CD4-positive, alpha-beta T cell treated with Interferon gamma for 1 hour (primary cell): ENCODE results near the gene SLC25A47.
"Not testable (repeated sequence)": the region's sequence is repeated elsewhere in the genome, so short reads cannot be mapped to it uniquely, and the experiment has no call there.

Source experiments
- DNase-seq: peaks from one replicate; pipeline ENCODE4 v3.0.0-alpha.2; 2020

The SLC25A47 gene

DNA sequence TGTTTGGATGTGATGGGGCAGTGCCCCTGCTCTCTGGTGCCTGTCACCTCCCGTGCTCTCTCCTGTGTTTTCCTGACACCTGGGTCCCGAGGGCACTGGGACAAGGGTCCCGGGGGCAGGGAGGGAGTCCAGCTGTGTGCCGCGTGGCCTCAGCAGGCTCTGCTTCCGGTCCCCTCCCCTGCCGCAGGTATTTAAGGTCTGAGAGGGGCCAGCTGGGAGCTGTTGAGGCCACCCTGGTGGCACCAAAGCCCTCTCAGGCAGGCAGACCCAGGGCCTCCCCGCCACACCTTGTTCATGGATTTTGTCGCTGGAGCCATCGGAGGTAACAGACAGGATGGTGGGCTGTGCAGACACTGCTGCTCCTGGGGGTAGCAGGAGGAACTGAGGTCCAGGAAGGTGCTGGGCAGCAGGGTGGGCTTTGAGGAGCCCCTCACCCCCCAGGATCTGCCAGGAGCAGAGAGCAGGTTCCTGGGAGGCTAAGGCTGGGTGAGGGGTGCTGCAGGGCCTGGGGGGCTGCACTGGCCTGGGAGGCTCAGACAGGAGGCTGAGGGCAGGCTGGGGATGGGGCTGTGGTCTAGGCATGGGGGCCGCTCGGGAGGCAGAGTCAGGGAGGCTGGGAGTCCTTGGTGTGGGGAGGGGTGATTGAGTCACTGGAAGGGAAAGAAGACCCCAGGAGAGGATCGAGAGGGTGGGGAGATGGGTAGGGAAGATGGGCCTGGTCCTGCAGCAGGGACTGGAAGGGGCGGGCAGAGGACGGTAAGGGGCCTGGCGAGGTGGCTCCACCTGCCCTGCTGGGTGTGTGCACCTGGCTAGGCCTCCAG, at the start of gene SLC25A47:
Gene SLC25A47, plus strand, starts transcription at position 219 of the 821 bp plus-strand sequence. Its CDS starts 76 bp downstream, at position 295.
- DNase-seq, result no peak

- no peak for DNase-seq
Observed at GRCh38 chr14:100274250-100274649, 48.9 kb upstream of the SLC25A47 start.

DNA sequence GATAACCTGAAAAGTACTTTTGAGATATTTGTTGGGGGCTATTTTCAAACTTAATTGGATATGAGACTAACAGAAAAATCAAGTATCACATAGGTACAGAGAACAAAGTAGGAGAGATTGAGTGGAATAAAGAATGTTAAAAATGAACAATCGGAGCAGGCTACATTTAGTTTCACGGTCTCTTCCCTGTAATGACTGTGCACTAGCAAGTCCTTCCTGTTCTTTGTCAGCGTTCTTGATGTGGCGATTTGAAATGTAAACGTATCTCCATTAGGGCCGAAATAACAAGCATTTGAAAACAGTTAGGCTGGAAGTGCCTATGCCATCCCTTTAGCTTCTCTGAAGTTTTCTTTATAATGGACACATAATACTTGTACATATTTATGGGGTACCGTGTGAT, 47.9 kb upstream of the SLC25A47 start:
- DNase-seq, result no peak

- DNase-seq, result no peak
Observed at GRCh38 chr14:100278702-100279101, 44.4 kb upstream of the SLC25A47 start.

DNA sequence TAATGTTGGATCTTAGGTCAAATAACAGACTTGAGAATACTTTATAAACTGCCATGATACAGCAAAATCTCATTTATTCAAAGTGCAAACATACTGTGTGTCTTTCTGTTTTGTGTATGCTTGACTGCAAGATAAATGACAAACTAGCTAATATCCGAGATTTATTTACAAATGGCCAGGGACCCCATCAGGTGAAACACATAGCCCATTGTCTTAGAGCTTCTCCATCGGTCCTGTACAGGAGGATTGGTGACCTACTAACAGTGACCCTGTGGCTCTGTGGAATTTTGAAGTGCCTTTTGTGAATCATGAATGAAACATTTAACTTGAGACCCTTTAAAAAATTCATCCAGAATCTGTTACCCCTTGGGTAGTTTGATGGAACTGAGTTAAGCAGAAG, 44.0 kb upstream of the SLC25A47 start:
- no peak for DNase-seq

GRCh38 chr14:100279563-100279962, 43.6 kb upstream of the SLC25A47 start:
- no peak for DNase-seq

DNA sequence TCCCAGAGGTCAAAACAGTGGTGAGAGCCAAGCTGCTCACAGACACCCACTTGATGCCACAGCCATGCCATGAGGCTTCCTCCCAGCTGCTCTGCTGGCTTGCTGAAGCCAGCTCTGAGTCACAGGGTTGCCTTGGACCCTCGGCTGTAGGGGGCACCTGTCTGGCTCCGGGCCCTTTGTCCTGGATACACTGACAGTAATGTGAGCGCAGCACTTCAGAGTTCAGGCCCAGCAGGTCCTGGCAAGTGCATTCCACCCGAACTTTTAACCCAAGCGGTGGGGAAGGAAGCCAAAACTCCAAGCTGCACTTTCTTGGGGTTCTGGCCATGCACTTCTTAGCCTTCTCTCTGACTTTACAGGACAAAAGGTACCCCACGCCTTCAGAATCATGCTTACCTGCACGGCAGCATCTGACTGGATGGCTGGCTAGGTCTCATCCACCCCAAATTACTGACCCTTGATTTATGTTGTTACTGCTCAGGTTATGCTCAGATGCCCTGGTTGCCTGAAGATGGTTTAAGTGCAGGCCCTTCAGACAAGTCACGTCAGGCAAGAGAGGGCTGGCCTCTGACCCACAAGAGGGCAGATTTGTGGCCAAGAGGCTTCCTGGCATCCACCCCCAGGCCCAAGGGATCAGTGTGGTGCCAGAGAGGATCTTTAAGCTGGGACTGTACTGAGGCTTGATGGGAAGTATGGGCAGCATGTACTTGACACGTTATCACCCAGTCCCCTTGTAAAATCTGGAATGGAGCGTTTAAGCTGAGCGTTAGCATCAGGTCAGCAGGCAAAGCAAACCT, 41.7 kb upstream of the SLC25A47 start:
- no peak for DNase-seq

DNA sequence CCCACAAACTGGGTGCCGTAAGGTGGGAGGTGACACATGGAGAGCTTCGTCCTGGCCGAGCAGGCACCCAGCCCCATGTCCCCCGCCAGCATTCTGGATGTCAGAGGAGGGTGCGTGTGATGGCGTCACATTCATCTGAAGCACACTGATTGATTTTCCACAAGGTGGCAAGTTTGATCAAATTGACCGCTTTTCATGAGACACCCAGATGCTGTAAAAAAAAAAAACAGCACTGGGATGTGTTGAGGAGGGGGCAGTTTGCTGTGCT, 41.1 kb upstream of the SLC25A47 start:
- no peak for DNase-seq

- DNase-seq, result no peak
Observed at GRCh38 chr14:100282766-100283419, 40.2 kb upstream of the SLC25A47 start.

- not testable (repeated sequence) for DNase-seq
Observed at GRCh38 chr14:100283436-100283835, 39.7 kb upstream of the SLC25A47 start.

GRCh38 chr14:100283984-100284881, 38.9 kb upstream of the SLC25A47 start:
- DNase-seq, result no peak

DNA sequence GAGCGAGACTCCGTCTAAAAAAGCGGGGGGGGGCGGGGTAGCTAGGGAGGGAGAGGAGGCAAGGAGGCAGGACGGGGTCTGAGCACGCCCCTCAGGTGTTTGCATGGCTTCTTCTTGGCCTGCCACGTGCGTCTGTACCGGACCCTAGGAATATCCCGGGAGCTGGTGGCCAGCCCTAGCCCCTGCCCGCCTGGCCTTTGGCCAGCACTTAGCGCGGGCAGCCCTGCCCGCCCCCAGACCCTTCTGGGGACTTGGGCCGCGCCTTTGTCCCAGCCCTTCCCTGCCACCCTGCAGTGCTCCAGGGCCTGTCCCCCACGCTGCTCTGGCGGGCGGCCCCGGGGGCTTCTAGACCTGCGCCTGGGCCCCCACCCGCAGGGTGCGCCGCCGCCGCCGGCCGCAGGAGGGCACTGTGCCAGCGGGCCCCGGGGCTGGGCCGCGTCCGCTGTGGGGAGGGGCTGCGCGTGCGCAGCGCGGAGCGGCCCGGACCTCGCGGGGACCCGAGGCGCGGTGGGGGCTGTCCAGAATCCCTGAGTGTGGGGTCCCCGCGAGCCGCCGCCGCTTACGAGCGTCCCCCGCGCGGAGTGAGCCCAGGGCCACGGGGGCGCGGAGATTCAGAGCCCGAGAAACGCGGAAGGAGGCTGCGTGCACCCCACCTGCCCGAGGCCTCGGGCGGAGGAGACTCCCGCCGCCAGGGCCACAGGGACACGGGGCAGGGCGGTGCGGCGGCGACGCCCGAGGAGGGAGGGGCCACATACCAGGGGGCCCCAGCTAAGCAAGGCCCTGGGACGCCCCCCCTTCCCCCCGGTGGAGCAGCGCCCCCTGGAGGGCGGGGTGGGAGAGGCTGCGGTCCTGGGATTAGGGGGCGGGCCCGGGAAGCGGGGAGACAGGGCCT, 37.9 kb upstream of the SLC25A47 start:
- peak; percentile 76 for DNase-seq

DNA sequence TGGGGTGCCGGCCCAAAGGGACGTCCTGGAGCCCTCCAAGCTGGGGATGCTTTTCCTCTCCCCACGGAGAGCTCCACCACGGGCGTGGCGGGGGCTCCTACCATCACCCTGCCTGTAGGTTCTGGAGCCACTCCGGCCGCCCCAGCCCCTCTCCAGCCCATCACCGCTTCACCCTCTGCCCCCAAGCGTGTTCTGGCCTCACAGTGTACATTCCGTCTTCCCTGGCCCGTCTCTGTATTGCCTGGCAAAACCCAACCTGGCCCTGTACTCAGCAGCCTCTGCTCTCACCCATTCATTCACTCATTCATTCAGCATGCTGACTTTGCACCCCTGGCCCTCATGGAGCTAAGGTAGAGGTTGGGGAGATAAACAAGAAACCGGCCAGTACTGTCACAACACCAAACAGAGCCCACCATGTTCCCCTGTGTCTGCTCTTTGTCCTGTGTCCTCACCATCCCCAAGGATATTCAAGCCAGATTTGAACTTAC, 37.2 kb upstream of the SLC25A47 start:
- no peak for DNase-seq

- DNase-seq, result no peak
Observed at GRCh38 chr14:100286484-100287191, 36.5 kb upstream of the SLC25A47 start.

DNA sequence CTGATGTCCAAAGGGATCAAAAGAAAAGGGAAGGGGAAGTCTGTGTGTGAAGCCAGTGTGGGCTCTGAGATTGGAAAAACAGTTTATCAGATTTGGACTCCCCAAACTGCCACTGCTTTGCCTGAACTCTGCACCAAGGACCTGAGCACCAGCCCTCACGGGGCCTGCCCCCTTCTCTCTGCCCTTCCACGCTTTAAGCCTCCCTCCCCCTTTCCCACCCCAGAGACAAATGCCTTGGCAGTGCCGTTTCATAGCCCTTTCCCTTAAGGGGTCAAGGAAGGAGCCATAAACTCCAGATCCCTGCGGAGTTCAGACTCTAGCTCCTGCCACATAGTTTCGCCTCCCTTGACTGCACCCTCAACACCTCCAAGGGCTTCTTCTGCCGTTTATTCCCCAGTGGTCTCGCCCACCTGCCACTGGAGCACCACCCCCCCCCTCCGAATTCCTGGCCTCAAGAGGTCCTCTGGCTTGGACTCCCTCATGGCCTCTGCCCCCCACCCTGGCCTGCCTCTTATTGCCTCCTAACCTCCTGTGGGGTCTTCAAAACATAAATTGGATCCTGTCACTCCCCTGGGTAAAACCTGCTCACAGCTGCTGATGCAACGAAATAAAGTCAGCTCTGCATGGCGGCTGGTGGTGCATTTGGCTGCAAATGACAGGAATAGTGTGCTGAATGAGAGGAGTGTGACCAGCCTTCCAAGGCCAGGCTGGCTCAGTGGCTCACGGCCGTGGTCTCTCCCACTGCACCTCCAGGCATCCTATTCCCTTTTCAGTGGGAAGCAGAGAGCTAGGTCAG, 35.7 kb upstream of the SLC25A47 start:
- DNase-seq, result no peak

GRCh38 chr14:100287998-100288295, 35.2 kb upstream of the SLC25A47 start:
- DNase-seq, result not testable (repeated sequence)

- no peak for DNase-seq
Observed at GRCh38 chr14:100288382-100289185, 34.6 kb upstream of the SLC25A47 start.

DNA sequence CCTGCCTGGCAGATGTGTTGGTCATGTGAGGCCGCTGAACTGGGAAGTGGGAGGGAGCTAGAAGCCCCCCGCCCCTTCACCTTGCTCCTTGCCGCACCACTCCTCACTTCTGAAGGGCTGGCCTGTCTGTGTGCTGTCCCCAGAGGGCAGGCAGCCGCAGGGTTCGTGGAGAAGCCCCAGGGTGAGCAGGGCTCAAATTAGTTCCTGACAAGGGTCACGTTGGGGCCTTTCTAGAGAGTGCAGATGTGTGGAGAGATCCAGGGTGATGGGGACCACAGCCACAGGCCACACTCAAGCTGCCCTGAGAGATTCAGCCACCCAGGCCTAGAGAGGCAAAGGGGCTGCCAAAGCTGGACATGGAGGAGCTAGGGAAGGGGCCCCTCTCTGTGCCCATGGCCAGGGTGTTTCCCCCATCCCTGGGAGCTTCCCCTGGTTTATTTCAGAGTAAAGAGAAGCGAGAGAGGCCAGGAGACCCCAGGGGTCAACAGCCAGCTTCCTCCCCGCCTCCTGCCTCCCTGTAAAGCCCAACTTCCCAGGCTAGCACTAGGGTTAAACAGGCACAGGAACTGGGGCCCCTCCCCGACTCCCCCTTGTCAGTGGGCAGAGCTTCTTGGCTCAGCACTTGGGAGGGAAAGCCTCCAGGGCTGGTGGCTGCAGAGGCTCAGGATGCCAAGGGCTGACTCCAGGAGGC, 33.1 kb upstream of the SLC25A47 start:
- DNase-seq, result no peak
